Breast epithelium (tissue), 4 donors: ENCODE results near the gene ZBTB12. TPM values are rescaled to one million over a fixed set of nuclear protein-coding genes. Genes with fewer than 3 reads are reported as not detected.

Experiments used
- DNase-seq, 2 donors: peaks; one replicate each; pipeline ENCODE4 v3.0.0-alpha.2; 2019; ENCODE audit warnings: low spot score in 2 of 2
- H3K27ac ChIP-seq, 2 donors: fragments of 200-600 bp; sonication (generic) in 1 of 2; one replicate each; pipeline ENCODE4 v1.5.1; 2016 to 2019; ENCODE audit warnings: mild to moderate bottlenecking in 1 of 2
- H3K27me3 ChIP-seq, 2 donors: fragments of 200-600 bp; sonication (generic) in 1 of 2; one replicate each; pipeline versions ENCODE4 v1.5.1 to v1.6.0; 2017 to 2019; ENCODE audit warnings: control low read depth in 1 of 2, mild to moderate bottlenecking in 1 of 2
- H3K36me3 ChIP-seq: fragments of 200-600 bp; one replicate; pipeline ENCODE4 v1.5.1; 2019
- H3K4me1 ChIP-seq, 2 donors: fragments of 200-600 bp; sonication (generic); one replicate each; pipeline ENCODE4 v1.5.1; 2016 to 2019; ENCODE audit warnings: control low read depth in 1 of 2
- H3K4me3 ChIP-seq, 3 donors: fragments of 200-600 bp; sonication (generic); 1 replicate in 2 of 3; 2 replicates in 1 of 3; pipeline ENCODE4 v1.5.1; 2016 to 2019; ENCODE audit warnings: mild to moderate bottlenecking in 3 of 3, moderate library complexity in 2 of 3
- H3K9me3 ChIP-seq, 2 donors: fragments of 200-600 bp; sonication (generic) in 1 of 2; one replicate each; pipeline ENCODE4 v1.5.1; 2016 to 2019; ENCODE audit warnings: control low read depth in 1 of 2
- POLR2A ChIP-seq: fragments of 450-650 bp; IDR thresholded peaks from one replicate; pipeline ENCODE4 v1.6.1; 2016; ENCODE audit warnings: antibody characterized with exemption, mild to moderate bottlenecking, moderate library complexity
- POLR2AphosphoS5 ChIP-seq, 3 donors: sonication (generic); formaldehyde crosslinking; IDR thresholded peaks; one replicate each; pipeline ENCODE4 v1.6.1; 2017; ENCODE audit warnings: antibody characterized with exemption in 3 of 3
- intact Hi-C: fragments of 100-400 bp; cut with DNase I; formaldehyde crosslinking; loops from one replicate; pipeline ENCODE4 v1.15.1; 2023; ENCODE audit warnings: low total_unique reads
- total RNA-seq, 3 donors: library from RNA; depleted of rRNA; stranded (reverse); fragments of >200 nt; gene quantifications; one replicate each; pipeline ENCODE4 v1.1.0, GENCODE V29; 2016
- TF ChIP-seq, protein P1 (sequence below), 3 donors: fragments of 450-650 bp; IDR thresholded peaks; one replicate each; pipeline ENCODE4 v1.5.1; 2016 to 2017; ENCODE audit warnings: antibody characterized with exemption in 3 of 3, mild to moderate bottlenecking in 3 of 3, moderate library complexity in 3 of 3

The ZBTB12 gene
- total RNA-seq, 3 donors from 2014 or later, result 0.64 to 3.3 (median 1.9) TPM

DNA sequence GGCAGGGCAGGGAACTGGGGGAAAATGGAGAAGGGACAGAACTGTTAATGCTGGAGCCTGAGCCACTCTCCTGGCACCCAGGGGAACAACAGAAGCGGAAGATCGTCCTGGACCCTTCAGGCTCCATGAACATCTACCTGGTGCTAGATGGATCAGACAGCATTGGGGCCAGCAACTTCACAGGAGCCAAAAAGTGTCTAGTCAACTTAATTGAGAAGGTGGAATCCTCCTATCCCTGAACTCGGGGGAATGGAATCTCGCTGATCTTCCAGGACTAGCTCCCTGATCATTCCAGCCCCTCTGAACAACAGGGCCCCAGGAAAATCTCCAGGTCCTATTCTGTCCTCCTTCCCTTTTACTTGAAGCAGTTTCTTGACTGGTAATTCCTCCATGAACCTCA, 46.0 kb upstream of the ZBTB12 start:
- H3K36me3 ChIP-seq, result no peaks in the 10 kb centered on the region
- peak overlapping the region in 1 of 2 donors; percentile 98 for H3K27ac ChIP-seq
- DNase-seq, result no peak
- no peaks in the 10 kb centered on the region for H3K9me3 ChIP-seq
- TF ChIP-seq POLR2AphosphoS5 (IDR thresholded peaks at IDR 0.05) (no peak), POLR2A (no peak)
- TF ChIP-seq, protein P1, sequence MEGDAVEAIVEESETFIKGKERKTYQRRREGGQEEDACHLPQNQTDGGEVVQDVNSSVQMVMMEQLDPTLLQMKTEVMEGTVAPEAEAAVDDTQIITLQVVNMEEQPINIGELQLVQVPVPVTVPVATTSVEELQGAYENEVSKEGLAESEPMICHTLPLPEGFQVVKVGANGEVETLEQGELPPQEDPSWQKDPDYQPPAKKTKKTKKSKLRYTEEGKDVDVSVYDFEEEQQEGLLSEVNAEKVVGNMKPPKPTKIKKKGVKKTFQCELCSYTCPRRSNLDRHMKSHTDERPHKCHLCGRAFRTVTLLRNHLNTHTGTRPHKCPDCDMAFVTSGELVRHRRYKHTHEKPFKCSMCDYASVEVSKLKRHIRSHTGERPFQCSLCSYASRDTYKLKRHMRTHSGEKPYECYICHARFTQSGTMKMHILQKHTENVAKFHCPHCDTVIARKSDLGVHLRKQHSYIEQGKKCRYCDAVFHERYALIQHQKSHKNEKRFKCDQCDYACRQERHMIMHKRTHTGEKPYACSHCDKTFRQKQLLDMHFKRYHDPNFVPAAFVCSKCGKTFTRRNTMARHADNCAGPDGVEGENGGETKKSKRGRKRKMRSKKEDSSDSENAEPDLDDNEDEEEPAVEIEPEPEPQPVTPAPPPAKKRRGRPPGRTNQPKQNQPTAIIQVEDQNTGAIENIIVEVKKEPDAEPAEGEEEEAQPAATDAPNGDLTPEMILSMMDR (IDR thresholded peaks at IDR 0.05), result no peak
- H3K4me3 ChIP-seq, result no peak overlapping the region
- intact Hi-C loops, result no loop called here
- no peaks in the 10 kb centered on the region for H3K27me3 ChIP-seq
- peaks cover 10 to 17% of the 10 kb centered on the region in 2 donors for H3K4me1 ChIP-seq

DNA sequence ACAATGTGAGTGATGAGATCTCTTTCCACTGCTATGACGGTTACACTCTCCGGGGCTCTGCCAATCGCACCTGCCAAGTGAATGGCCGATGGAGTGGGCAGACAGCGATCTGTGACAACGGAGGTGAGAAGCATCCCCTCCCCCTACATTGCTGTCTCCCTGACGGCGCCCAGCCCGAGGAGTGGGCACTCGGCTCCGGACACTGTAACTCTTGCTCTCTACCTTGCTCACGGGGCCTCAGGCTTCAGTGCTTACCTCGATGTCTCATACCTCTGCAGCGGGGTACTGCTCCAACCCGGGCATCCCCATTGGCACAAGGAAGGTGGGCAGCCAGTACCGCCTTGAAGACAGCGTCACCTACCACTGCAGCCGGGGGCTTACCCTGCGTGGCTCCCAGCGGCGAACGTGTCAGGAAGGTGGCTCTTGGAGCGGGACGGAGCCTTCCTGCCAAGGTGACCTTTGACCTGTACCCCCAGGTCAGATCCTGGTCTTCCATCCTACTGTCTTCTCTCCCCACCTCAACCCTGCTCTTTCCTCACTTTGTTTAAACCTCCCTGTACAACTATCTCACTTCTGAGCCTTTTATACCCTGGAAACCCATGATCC, 45.3 kb upstream of the ZBTB12 start:
- H3K27me3 ChIP-seq, result no peaks in the 10 kb centered on the region
- TF ChIP-seq POLR2AphosphoS5 (IDR thresholded peaks at IDR 0.05), result no peak
- no peak for TF ChIP-seq POLR2A
- TF ChIP-seq, protein P1 (IDR thresholded peaks at IDR 0.05), result no peak
- H3K4me3 ChIP-seq, result peak overlapping the region in 1 of 3 donors; percentile 5
- DNase-seq, result no peak
- no peaks in the 10 kb centered on the region for H3K9me3 ChIP-seq
- peak overlapping the region in 1 of 2 donors; percentile 98 for H3K27ac ChIP-seq
- intact Hi-C loops, result no loop called here
- no peaks in the 10 kb centered on the region for H3K36me3 ChIP-seq
- peaks cover 10 to 17% of the 10 kb centered on the region in 2 donors for H3K4me1 ChIP-seq

DNA sequence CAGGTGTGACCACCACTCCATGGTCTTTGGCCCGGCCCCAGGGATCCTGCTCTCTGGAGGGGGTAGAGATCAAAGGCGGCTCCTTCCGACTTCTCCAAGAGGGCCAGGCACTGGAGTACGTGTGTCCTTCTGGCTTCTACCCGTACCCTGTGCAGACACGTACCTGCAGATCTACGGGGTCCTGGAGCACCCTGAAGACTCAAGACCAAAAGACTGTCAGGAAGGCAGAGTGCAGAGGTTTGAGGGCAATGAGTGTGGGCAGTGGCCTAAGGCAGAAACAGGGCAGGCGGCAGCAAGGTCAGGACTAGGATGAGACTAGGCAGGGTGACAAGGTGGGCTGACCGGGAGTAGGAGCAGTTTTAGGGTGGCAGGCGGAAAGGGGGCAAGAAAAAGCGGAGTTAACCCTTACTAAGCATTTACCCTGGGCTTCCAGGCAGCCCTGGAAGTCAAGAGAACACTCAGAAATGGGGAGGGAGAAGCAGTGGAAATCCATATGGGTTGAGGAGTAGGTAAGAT, 44.5 kb upstream of the ZBTB12 start:
- H3K4me1 ChIP-seq, result peaks cover 10 to 17% of the 10 kb centered on the region in 2 donors
- no peak for DNase-seq
- peak overlapping the region; percentile 93 to 98 for H3K27ac ChIP-seq
- no peaks in the 10 kb centered on the region for H3K27me3 ChIP-seq
- TF ChIP-seq POLR2A (no peak), POLR2AphosphoS5 (IDR thresholded peaks at IDR 0.05) (no peak)
- TF ChIP-seq, protein P1 (IDR thresholded peaks at IDR 0.05), result no peak
- H3K9me3 ChIP-seq, result no peaks in the 10 kb centered on the region
- peak overlapping the region; percentile 10 to 63 (median 39) for H3K4me3 ChIP-seq
- no peaks in the 10 kb centered on the region for H3K36me3 ChIP-seq
- intact Hi-C loops, result no loop called here

DNA sequence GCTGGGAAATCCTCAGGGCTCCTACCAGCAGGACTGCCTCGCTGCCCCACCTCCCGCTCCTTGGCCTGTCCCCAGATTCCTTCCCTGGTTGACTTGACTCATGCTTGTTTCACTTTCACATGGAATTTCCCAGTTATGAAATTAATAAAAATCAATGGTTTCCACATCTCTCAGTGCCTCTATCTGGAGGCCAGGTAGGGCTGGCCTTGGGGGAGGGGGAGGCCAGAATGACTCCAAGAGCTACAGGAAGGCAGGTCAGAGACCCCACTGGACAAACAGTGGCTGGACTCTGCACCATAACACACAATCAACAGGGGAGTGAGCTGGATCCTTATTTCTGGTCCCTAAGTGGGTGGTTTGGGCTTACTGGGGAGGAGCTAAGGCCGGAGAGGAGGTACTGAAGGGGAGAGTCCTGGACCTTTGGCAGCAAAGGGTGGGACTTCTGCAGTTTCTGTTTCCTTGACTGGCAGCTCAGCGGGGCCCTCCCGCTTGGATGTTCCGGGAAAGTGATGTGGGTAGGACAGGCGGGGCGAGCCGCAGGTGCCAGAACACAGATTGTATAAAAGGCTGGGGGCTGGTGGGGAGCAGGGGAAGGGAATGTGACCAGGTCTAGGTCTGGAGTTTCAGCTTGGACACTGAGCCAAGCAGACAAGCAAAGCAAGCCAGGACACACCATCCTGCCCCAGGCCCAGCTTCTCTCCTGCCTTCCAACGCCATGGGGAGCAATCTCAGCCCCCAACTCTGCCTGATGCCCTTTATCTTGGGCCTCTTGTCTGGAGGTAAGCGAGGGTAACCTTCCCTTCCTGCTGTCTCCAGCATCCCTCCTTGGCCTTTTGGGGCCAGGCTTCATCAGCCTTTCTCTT, 43.9 kb upstream of the ZBTB12 start, which contains the start of gene CFB:
CFB (plus strand) TSS at position 589 of the 863 bp plus-strand sequence; CDS start at position 716, 127 bp downstream.
- no peaks in the 10 kb centered on the region for H3K9me3 ChIP-seq
- intact Hi-C loops, result no loop called here
- peak; percentile 80 to 81 for DNase-seq
- H3K36me3 ChIP-seq, result no peaks in the 10 kb centered on the region
- H3K4me3 ChIP-seq, result peak within 1 kb of the TSS; percentile 10 to 63 (median 39)
- H3K27ac ChIP-seq, result peak within 1 kb of the TSS; percentile 93 to 98
- no peaks in the 10 kb centered on the region for H3K27me3 ChIP-seq
- H3K4me1 ChIP-seq, result peaks cover 10 to 17% of the 10 kb centered on the region in 2 donors
- TF ChIP-seq POLR2A, result no peak
- peak; percentile 55 to 81 (median 58) for TF ChIP-seq POLR2AphosphoS5 (IDR thresholded peaks at IDR 0.05)
- TF ChIP-seq, protein P1 (IDR thresholded peaks at IDR 0.05), result no peak
